Measurements from ENCODE around the gene DTX4.
A peak's percentile ranks its signal among the peaks of the same experiment; 100 is the strongest.

The DTX4 gene

DNA sequence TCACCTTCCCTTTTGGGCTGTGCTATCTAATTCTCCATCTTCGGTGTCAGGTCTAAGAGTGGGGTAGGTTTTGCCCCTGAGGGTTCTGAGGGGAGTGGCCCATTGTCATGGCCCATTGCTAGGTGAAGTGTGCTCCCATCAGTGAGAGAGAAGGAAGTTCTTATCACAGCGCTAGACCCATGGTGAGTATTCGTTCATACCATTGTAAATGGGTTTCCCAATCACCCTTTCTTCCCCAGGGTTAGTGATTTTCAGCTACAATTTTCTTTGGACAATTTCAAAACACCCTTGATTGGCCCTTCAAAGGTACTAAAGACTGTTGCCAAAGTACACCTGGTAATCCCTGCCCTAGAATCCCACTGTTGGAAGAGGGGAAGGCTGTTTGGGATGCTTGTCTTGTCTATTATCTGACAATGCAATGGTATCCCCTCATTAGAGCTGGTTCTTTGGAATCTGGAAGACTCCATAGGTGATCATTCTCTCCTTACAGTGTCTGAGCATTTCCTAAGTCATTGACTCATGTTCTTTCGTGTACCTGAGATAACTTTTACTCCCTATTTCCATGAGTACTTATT, 20.6 kb downstream of the DTX4 start:
- DNase-seq: no peak

DNA sequence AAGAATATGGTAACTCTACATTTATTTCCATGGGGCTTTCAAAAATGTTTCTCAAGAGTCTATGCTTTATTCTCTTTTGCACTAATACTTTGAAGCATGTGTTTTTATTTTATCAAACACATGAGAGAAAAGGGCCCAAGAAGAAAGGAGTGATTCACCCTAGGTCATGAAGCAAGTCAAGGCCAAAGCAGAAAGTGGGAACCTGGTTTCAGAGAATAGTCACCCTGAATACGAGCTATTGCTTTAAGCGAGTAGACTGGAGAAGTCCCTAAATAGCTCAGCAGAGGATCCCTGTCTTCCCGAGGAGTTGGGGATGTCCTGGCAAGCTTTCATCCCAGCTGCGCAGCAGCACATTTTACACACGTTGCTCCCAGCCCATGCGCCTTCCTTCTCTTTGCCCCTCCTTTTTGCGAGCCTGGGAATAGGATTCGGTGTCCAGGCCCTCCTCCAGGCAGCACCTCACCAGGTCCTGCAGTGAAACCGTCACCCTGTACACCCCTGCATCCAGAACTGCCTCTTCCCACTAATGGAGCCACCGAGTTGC, 21.7 kb downstream of the DTX4 start:
- no peak for DNase-seq

DNA sequence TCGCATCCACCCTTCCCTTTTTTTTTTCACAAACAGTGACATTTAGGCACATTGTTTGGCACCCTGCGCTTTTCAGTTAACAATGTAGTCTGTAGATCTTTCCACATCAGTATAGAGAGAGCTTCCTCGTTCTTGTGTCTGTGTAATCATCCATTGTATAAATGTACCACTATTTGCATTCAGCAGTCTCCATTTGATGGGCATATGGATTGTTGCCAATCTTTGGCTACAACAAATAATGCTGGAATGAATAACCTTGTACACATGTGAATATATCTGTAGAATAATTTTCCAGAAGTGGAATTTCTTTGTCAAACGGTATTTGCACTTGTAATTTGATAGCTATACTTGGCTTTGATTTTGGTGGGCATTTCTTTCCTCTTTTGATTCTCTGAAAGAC, 23.7 kb downstream of the DTX4 start:
- DNase-seq: no peak

DNA sequence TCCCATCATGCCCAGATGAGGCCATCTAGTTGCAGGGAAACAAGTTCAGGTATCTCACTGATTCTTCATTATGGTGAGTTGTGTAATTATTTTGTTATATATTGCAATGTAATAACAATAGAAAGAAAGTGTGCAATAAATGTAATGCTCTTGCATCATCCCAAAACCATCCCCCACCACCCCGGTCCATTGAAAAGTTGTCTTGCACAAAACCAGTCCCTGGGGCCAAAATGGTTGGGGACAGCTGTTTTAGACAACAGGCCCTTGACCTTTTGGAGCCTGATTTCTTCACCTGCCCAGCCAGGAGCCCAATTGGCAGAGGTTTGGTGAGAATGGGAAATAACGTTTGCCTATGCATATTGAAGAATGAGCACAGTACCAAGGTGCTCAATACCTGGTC, 24.8 kb downstream of the DTX4 start:
- no peak for DNase-seq

DNA sequence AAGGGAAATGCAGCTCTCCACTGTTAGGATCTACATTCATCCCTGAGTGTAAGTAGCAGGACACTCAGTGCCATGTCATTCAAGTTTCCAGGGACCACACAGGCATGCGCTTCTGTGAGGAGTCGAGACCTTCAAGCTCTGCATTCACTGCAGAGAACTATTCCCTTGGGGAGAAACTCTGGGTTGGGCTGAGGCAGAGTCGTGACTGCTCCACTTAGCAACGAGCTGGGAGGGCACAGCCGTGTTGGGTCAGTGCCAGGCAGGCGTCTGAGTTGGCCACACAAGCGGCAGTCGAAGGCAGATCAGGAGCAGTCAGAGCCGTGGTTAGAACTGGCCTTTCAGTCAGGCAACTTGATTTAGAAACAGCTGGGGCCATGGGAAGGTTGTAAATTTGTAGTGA, 26.1 kb downstream of the DTX4 start:
- no peak for DNase-seq

DNA sequence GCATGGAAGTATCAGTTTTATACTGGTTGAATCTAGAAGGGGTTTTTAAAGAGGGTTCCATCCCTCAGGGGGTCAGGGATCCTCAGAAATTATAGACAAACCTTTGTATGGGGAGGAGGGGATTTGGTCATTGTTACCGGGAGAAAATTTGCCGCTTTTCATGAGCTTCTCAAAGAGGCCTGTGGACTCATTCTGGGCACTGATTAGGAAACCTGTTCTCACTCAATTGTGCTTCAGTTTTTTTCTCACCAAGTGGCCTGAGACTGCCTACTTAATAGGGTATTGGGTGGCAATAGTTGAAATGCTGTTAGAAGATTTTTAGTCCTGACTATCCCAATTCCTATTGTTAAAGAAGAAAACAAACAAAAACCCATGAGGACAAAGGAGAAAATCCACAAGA, 26.8 kb downstream of the DTX4 start:
- DNase-seq: no peak

DNA sequence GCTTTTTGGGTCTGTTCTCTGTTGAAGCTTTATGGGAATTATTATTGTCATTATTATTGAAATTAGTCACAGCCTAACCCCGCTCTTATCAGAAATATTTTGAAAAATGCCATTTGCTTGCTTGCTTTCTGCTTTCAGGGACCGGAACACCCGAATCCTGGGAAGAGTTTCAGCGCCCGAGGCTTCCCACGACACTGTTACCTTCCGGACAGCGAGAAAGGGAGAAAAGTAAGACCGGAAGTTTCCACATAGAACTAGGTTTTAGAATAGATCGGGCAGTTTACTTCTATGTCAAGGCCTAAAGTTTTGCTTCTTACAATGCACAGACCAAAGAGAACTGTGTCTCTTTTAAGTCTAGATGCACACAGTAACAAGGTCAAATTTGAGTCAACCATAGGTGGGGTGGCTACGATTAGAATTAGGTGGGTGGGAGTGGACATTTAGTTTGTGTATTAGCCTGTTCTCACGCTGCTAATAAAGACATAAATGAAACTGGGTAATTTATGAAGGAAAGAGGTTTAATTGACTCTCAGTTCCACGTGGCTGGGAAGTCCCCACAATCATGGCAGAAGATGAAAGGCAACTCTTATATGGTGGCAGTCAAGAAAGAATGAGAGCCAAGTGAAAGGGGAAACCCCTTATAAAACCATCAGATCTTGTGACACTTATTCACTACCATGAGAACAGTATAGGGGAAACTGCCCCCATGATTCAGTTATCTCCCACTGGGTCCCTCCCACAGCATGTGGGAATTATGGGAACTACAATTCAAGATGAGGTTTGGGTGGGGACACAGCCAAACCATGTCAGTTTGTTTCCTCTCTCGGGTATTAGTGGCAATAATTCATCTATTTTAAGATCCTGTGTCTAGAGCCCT, 27.9 kb downstream of the DTX4 start:
- no peak for DNase-seq

DNA sequence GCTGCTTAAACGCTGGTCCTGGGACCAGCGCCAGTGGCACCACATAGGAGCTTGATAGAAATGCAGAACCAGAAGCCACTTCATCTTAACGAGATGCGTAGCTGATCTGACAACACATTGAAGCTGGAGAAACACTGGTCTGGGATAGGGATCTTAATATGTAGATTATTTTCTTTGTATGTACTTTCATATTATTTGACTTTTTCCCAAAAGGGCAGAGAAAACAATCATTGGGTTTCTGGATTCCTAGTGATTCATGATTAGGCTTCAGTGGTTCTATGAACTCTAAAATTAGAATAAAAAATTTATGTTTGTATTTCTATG, 28.5 kb downstream of the DTX4 start:
- DNase-seq: no peak

DNA sequence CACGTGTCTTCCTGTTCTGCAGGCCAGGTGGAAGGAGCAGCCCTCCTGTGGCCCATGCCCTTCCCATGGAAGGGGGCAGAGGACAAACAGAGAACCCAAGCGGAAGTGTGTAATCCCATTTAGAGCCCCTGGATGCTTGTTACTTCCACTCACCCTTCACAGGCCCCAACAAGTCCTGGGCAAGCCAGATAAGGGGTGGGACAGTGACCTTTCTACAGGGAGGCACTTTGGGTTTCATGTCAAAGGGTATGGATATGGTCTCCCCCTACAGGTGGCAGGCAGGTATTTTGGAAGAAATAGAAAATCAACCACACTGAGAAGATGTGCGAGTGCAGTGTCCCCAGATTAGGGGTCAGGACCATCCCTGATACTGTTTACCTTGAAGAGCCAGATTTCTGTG, 29.4 kb downstream of the DTX4 start:
- DNase-seq: no peak

DNA sequence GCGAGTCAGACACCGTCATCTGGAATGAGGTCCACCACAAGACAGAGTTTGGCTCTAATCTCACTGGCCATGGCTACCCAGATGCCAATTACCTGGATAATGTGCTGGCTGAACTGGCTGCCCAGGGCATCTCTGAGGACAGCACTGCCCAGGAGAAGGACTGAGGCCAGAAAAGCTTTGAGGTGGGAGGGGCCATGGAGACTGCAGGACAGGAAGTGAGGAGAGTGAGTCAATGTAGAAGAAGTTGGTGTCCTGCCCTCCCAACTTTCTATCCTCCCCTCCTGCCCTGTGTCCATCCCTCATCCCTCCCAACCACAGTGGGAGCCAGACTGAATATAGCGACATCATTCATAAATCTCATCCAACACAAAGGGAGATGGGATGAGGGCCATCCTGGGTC, 32.8 kb downstream of the DTX4 start:
- no peak for DNase-seq

DNA sequence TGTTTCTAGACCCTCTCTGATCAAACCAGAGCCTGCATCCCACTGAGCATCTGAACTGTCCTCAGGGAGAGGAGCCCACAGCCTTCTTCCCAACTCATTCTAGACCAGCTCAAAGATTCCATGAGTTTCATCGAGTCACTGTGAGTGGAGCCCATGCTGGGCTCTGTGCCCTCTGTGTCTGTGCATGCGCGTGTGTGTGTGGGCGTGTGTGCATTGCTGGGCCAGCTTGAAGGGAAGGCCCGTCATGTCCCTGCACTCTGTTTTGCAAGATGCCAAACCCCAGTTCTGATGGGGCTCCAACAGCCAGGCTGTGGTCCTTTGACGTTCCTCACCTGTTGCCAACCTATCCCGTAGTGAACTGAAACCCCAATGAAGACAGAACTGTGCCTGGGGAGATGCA, 33.7 kb downstream of the DTX4 start:
- no peak for DNase-seq

DNA sequence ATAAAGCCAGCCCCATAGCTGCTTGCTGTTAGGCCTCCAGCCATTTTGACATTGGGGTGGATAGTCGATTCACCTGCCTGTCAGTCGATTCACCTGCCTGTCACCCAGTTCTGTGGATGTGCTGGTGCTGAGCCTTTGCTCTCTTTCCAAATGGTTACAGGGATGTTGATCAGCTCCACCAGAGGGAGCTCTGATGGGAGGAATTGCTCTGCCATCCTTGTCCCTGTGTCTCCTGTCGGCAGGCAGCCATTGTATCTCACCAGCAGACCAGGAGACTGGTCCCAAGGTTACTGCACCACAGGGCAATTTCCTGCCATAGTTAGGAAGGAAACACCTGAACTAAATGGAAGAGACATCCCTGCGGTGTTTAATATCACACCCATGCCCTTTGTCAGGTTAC, 34.7 kb downstream of the DTX4 start:
- DNase-seq: peak; percentile 16 to 63

DNA sequence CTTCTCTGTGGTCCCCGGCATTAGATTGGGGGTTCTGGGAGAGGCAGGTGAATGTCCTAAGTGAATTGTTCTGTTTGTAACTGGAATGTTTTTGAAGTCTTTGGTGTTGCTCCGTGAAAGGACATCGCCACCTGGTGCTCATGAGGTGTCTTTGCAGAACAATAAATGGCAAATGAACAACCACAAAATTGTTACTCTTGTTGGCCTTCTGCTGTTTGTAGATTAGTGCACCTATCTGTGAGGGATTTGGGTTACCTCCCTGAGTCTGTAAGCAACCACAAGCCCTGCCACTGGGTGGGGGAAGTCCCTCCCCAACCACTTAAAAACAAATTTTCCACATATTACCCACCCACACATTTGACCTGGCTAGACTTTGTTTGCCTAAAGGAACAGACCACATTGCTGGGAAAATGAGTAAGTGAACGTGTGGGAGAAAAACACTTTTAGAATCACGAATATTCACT, 36.1 kb downstream of the DTX4 start:
- DNase-seq: peak; percentile 33 to 60

DNA sequence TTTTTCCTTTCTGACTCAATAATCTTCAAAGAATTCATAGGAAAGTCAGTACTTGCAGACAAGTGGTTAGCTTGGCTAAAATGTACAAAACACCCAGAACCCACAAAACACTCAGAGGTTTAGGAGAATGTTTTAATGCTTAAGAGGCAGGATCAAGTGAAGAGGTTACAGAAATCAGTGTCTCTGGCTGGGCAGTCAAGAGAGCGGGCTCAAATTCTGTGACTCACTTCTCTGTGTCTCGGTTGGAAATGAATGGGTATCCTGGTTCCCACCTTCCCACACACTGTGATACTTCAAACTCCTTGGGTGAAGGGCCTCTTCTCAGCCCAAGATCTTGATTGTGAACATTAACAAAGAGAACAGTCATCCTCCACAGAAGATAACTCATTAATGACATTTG, 37.0 kb downstream of the DTX4 start:
- DNase-seq: no peak

DNA sequence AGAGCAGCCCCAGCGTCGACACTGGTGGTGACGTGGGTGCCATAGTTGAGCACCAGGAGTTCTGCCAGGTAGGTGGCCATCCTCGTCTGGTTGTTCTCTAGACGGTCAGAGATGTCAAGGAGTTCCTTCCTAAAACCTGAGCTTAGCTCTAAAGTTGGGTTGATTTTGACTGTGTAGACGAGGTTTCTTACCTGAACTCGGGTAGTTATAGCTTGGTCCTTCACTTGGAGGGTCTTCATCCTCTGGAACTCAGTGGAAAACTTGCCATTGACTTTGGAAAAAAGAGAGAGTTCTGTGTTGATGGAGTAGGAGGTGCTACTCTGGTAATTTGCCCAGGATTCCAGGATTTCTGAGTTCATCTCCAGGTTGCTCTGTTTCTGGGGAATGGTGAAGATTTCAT, 40.3 kb downstream of the DTX4 start:
- DNase-seq: no peak

DNA sequence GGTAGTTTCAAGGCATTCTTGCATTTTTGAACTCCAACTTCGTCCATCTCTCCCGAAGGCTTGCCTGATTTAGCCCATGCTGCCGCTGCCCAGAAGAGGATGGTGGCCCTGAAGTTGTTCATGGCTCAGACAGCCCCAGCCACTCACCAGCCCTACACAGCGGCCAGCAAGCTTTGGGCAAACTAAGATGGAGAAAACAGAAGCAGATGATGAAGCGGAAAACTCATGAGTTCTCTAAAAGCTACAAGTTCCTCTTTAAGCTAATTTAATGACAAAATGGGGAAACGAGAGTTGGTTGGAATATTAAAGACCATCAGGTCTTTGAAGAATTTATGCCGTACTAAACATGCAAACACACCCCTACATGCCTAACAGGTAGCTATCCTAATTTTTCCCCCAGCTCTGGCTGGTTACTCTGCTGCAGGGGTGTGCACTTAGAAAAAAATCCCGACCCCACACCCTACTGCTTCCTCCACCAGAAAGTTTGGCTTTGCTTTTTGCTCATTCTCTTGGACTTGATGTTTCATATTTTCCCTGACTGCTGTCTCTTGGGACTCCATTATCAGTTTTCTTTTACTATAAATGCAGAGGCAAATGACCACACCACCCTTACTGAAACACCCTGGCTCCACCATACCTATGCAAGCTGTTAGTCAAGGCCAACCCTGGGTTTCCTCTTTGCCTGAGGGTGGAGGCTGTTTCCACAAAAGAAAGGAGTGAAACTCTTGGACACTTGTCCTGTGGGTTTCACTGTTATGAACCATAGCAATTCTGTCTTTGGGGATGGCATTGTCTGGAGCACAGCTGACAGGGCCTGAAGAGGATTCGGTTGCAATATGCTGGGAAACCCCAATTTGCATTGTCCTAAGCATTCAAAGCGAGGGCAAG, 41.1 kb downstream of the DTX4 start, which contains the start of gene MPEG1:
Gene MPEG1 (minus strand): TSS at position 184 of the 888 bp plus-strand sequence. CDS start 62 bp downstream, at position 122.
- DNase-seq: no peak

DNA sequence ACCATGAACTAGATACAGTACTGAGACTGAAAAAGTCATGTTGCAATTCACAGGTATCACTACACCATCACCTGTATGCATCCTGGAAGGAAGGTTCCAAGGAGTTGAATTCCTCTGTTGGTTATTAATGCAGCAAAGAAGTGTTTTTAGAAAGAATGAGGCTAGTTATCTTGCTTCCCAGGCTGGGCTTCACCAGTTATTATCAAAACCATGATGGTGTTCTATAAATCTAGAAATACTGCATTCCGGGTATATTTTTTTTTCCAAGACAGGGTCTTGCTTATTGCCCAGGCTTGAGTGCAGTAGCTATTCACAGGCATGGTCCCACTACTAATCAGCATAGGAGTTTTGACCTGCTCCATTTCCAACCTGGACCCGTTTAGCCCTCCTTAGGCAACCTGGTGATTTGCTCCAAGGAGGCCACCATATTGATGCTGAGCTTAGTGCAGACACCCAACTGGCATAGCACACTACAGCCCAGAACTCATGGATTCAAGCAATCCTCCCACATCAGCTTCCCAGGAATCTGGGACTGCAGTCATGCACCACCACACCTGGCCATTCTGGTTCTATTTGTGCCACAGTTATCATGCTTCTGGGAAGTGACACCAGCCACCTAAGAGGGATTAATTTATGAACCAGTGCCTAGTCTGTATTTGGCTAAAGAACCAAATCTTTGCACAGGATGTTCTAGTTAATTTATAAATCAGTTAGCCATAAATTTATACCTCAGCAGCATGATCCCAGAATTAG, 42.4 kb downstream of the DTX4 start:
- no peak for DNase-seq

DNA sequence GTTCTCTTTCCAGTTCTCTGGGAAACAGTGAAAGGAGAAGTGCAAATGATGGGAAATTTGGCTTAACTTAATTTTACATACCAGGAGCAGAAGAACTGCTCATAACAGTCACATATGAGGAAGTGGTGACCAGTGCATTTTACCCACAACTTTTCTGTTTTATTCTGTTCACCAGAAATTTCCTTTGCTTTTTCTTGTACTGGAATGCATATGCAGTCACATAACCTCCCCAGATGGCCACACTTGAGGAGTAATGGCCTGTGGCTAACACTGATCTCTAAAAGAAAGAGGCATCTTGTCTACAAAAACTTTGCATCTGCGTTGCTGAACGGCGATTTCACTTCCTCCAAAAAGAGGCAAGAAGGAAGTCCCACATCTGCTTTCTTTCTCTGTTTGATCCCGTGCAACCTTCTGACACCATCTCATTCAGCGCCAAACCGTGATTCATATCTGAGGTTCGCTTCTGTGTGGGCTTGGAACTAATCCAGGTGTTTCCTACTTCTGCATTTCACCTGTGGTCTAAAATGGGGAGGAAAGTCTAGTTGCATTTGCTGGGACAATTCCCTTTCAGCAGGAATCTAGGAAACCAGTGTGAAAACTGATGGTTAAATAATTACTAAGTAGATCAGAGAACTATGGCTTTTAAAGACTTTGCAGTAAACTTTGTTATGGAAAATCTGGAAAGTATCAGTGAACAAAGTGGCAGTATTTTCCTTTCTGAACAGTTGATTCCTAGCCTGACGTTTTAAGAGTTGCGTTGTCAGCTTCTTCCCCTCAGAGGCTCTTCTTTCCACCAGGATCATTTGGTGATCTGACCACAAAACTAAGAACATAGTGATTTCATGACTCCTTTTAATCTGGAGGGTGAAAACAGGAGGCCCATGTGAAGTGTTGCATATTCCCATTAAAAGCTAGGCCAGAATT, 45.0 kb downstream of the DTX4 start:
- no peak for DNase-seq

DNA sequence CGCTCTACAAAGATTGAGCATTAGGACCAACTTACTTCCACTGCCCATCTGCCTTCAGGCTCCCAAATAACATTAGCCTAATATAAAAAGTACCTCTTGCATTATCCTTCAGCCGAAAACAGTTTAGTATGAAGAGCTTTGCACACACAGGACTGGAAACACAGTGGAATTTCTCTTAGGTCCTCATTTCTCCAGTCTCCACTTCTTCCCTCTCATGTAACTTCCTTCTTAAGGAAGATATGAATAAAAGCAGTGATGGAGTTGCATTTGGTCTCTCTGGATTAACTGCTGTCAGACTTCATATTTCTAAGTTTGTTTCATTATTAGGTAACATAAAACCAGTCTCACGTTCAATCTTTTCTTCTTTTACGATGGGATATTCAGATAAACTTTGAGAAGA, 46.4 kb downstream of the DTX4 start:
- DNase-seq: no peak

DNA sequence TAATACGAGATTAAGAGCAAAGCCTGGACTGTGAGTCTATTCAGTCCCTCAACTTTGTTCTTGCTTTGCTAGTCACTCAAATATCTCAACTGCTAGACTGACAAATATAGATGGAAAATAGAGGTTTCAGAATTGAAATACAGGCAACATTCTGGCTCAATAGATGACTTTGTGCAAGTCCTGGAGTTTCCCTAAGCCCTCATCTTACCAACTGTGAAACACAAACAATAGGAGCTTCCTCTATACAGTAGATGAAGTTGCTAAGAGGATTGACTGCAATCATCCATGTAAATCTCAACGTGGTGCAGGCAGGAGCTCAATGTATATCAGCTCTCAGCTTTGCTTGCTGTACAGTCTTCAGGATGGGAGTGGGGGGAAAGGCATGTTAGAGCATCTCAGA, 47.0 kb downstream of the DTX4 start:
- DNase-seq: no peak

DNA sequence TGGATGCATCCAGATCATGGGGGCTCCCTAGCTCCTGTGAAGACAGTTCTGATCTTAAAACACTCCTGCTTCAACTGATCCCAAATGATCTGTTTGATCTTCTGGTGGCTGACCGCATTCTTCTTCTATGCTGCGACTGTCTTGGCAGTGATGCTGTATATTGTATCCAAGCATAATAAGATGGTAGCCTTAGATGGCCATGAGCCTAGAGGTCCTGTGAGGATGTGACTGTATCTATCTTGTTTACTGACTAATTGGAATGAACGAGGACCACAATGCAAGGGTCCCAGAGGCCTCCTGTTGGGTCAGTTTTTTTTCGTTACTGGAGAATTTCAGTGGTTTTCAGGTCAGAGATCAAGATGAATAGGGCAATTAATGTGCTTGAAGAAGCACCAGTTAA, 47.9 kb downstream of the DTX4 start:
- no peak for DNase-seq

DNA sequence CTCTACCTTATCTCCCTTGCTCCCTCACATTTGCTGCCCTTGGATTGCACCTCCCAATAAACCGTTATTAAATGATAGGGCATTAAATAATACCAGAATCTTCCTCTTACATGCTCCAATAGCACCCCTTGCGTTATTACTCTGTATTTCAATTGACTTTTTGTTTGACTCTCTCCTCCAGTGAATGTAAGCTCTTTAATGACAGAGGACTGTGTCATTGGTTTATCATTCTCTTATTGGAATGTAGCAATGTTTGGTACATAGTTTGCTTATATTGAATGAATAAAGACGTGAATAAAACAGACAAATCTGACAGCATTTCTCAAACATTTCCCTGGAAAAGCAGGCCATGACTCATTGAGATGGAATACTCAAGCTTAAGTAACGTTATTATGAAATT, 49.5 kb downstream of the DTX4 start:
- DNase-seq: no peak

Data from NCI-H526 (cell line).